ENCODE results near the gene PMFBP1. TPM values are rescaled to one million over a fixed set of nuclear protein-coding genes. Genes with fewer than 3 reads are reported as not detected.

PMFBP1 gene
- total RNA-seq, 1 donor from 2014 or later: not detected

GRCh38 chr16:72131036-72131435 lies 40.9 kb downstream of the PMFBP1 start:
- H3K4me1 ChIP-seq: no peaks in the 10 kb centered on the region
- H3K36me3 ChIP-seq: no peaks in the 10 kb centered on the region
- no peaks in the 10 kb centered on the region for H3K27me3 ChIP-seq
- intact Hi-C loops (cut with DNase I): no loop called here
- no peak for DNase-seq (ENCODE audit: low spot score in 2 of 2)
- TF ChIP-seq CTCF (IDR thresholded peaks at IDR 0.05): no peak
- H3K9me3 ChIP-seq: no peaks in the 10 kb centered on the region
- H3K4me3 ChIP-seq: no peak overlapping the region
- H3K27ac ChIP-seq: no peak overlapping the region

DNA sequence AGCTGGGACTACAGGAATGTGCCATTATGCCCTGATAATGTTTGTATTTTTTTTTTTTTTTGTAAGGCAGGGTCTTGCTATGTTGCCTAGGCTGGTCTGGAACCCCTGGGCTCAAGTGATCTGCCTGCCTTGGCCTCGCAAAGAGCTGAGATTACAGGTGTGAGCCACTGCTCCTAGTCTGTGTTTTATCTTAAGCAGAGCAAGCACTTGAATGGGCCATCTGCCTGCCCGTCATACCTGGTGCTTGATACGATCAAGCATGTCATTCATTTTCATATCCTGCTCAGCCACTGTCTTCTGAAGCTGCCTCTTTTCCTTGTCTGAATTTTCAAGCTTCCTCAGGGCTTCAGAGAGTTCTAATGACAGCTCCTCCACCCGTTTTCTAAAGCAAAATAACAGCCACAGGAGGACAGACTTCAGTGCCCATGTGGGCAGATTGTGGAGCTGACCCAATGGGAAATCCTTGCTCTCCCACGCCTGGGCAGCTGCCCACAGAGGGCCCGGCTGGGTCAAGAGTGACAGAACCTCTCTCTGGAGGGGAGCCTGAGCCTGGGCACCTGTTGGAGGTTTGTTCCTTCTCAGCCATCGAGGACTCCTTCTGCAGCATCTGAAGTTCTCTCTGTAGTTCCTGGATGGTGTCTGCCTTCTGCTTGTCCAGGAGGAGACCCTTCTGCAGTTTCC lies 41.8 kb downstream of the PMFBP1 start:
- Histone ChIP-seq H3K9me3 (no peaks in the 10 kb centered on the region), H3K27me3 (no peaks in the 10 kb centered on the region), H3K4me3 (no peak overlapping the region), H3K4me1 (no peaks in the 10 kb centered on the region), H3K36me3 (no peaks in the 10 kb centered on the region), H3K27ac (no peak overlapping the region)
- intact Hi-C loops (cut with DNase I): no loop called here
- no peak for TF ChIP-seq CTCF (IDR thresholded peaks at IDR 0.05)
- DNase-seq (ENCODE audit: low spot score in 2 of 2): no peak

DNA sequence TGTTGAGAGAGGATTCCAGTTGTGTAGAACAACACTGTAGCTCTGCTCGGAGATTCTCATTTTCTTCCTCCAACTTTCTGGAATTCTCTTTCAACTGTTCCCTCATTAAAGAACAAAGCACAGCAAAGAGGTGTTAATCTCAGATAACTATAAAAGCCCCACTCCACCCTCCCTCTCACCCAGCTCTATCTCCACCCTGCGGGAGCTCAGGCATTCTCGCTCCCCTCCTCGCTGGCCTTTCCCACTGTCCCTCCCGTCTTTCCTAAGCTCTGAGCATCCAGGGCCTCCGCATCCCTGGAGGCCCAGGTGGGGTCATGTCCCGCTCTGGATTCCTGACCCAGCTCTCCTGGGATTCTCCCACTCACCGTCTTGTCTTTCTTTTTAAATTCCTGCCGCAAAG lies 43.3 kb downstream of the PMFBP1 start:
- Histone ChIP-seq H3K4me1 (no peaks in the 10 kb centered on the region), H3K36me3 (no peaks in the 10 kb centered on the region), H3K27ac (no peak overlapping the region), H3K9me3 (no peaks in the 10 kb centered on the region), H3K4me3 (no peak overlapping the region), H3K27me3 (no peaks in the 10 kb centered on the region)
- intact Hi-C loops (cut with DNase I): no loop called here
- no peak for TF ChIP-seq CTCF (IDR thresholded peaks at IDR 0.05)
- no peak for DNase-seq (ENCODE audit: low spot score in 2 of 2)

DNA sequence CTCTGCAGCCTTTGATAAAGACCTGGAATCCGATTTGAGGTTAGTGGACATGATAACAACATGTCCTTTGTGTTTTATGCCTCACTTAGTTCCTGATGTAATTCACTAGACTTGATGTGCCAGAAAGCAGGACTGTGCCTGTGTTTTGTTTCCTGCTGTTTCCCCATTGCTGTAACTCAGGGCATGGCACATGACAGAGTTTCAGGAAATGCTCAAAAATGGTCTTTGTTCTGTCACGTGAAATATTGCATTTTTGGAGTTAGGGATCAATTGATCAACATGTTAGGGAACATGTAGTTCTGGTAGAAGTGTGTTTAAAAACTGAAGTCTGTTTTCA lies 45.6 kb downstream of the PMFBP1 start:
- no peak for TF ChIP-seq CTCF (IDR thresholded peaks at IDR 0.05)
- no peaks in the 10 kb centered on the region for H3K9me3 ChIP-seq
- H3K4me1 ChIP-seq: no peaks in the 10 kb centered on the region
- no peak overlapping the region for H3K27ac ChIP-seq
- no peak for DNase-seq (ENCODE audit: low spot score in 2 of 2)
- no peaks in the 10 kb centered on the region for H3K36me3 ChIP-seq
- intact Hi-C loops (cut with DNase I): no loop called here
- no peak overlapping the region for H3K4me3 ChIP-seq
- no peaks in the 10 kb centered on the region for H3K27me3 ChIP-seq

GRCh38 chr16:72125635-72126428 lies 46.1 kb downstream of the PMFBP1 start:
- intact Hi-C loops (cut with DNase I): no loop called here
- no peak overlapping the region for H3K27ac ChIP-seq
- no peaks in the 10 kb centered on the region for H3K36me3 ChIP-seq
- no peaks in the 10 kb centered on the region for H3K27me3 ChIP-seq
- no peaks in the 10 kb centered on the region for H3K9me3 ChIP-seq
- TF ChIP-seq CTCF (IDR thresholded peaks at IDR 0.05): no peak
- no peak overlapping the region for H3K4me3 ChIP-seq
- H3K4me1 ChIP-seq: no peaks in the 10 kb centered on the region
- DNase-seq (ENCODE audit: low spot score in 2 of 2): no peak

Data from ascending aorta (tissue), 2 donors.